DOHH2 (cell line): ENCODE data around the gene CNGB1.

ENCODE experiments used
- H3F3A ChIP-seq: fragments of 200-600 bp; sonication (generic), shearing (Covaris generic); 2 replicates; pipeline ENCODE4 v1.6.0; 2016; ENCODE audit warnings: antibody characterized with exemption, mild to moderate bottlenecking; ENCODE audit not compliant: control insufficient read depth, insufficient read depth
- H3K27ac ChIP-seq: fragments of 200-600 bp; sonication (generic); 2 replicates; pipeline ENCODE4 v1.5.1; 2014; ENCODE audit warnings: low read depth, mild to moderate bottlenecking, low read length, moderate library complexity
- H3K27me3 ChIP-seq: fragments of 200-600 bp; sonication (generic); 2 replicates; pipeline ENCODE4 v1.6.1; 2014; ENCODE audit warnings: mild to moderate bottlenecking, low read length, mixed read lengths; ENCODE audit not compliant: control insufficient read depth
- H3K36me3 ChIP-seq: fragments of 200-600 bp; sonication (generic); 2 replicates; pipeline ENCODE4 v1.6.1; 2014; ENCODE audit warnings: mild to moderate bottlenecking, low read length, moderate library complexity, mixed read lengths; ENCODE audit not compliant: control insufficient read depth
- H3K4me1 ChIP-seq: fragments of 200-600 bp; sonication (generic); 2 replicates; pipeline ENCODE4 v1.6.1; 2014; ENCODE audit warnings: mild to moderate bottlenecking, low read length, mixed read lengths; ENCODE audit not compliant: control insufficient read depth
- H3K4me2 ChIP-seq: fragments of 200-600 bp; sonication (generic); 2 replicates; pipeline ENCODE4 v1.6.0; 2014; ENCODE audit warnings: mild to moderate bottlenecking, low read length, moderate library complexity
- H3K4me3 ChIP-seq: fragments of 200-600 bp; sonication (generic); 2 replicates; pipeline ENCODE4 v1.5.1; 2014; ENCODE audit warnings: mild to moderate bottlenecking, low read length, mixed read lengths
- H3K79me2 ChIP-seq: fragments of 200-600 bp; sonication (generic); 2 replicates; pipeline ENCODE4 v1.6.1; 2014; ENCODE audit warnings: mild to moderate bottlenecking, low read length, mixed read lengths; ENCODE audit not compliant: control insufficient read depth
- H3K9me2 ChIP-seq: fragments of 200-600 bp; sonication (generic); replicated peaks from 2 replicates; pipeline ENCODE4 v1.6.1; 2014; ENCODE audit warnings: mild to moderate bottlenecking, low read length, mixed read lengths; ENCODE audit not compliant: control insufficient read depth
- H3K9me3 ChIP-seq: fragments of 200-600 bp; sonication (generic); 2 replicates; pipeline ENCODE4 v1.6.1; 2014; ENCODE audit warnings: antibody characterized with exemption, low read length, mixed read lengths; ENCODE audit not compliant: control insufficient read depth, insufficient read depth
- H4K20me1 ChIP-seq: fragments of 200-600 bp; sonication (generic); 2 replicates; pipeline ENCODE4 v1.6.0; 2014; ENCODE audit warnings: low read depth, mild to moderate bottlenecking, antibody characterized with exemption, low read length, moderate library complexity; ENCODE audit not compliant: control insufficient read depth, insufficient read depth
- CTCF ChIP-seq: fragments of 200-600 bp; sonication (generic); IDR thresholded peaks from one replicate; pipeline ENCODE4 v1.5.1; 2014; ENCODE audit warnings: antibody characterized with exemption, mild to moderate bottlenecking, low read depth, low read length; ENCODE audit not compliant: poor library complexity, severe bottlenecking
- EZH2phosphoT487 ChIP-seq: fragments of 200-600 bp; sonication (generic); IDR thresholded peaks from 2 replicates; pipeline ENCODE4 v1.6.1; 2017; ENCODE audit warnings: borderline replicate concordance, mild to moderate bottlenecking, antibody characterized with exemption, low read length, moderate library complexity, mixed read lengths

The CNGB1 gene

GRCh38 chr16:57923418-57923817, 47.5 kb downstream of the CNGB1 start:
- no peaks in the 10 kb centered on the region for H3K27me3 ChIP-seq
- no peak overlapping the region for H3K4me3 ChIP-seq
- no peaks in the 10 kb centered on the region for H3K4me1 ChIP-seq
- no peak overlapping the region for H3K27ac ChIP-seq
- no peak overlapping the region for H3K4me2 ChIP-seq
- no peaks in the 10 kb centered on the region for H3K9me2 ChIP-seq
- no peaks in the 10 kb centered on the region for H3F3A ChIP-seq
- no peaks in the 10 kb centered on the region for H3K9me3 ChIP-seq
- TF ChIP-seq CTCF (no peak), EZH2phosphoT487 (no peak)
- H3K36me3 ChIP-seq, result no peaks in the 10 kb centered on the region
- H4K20me1 ChIP-seq, result no peaks in the 10 kb centered on the region
- H3K79me2 ChIP-seq, result no peaks in the 10 kb centered on the region

GRCh38 chr16:57920880-57921229, 50.1 kb downstream of the CNGB1 start:
- no peaks in the 10 kb centered on the region for H3F3A ChIP-seq
- H3K9me2 ChIP-seq, result no peaks in the 10 kb centered on the region
- no peak overlapping the region for H3K4me3 ChIP-seq
- no peak for TF ChIP-seq EZH2phosphoT487
- no peak for TF ChIP-seq CTCF
- no peaks in the 10 kb centered on the region for H3K4me1 ChIP-seq
- no peaks in the 10 kb centered on the region for H4K20me1 ChIP-seq
- no peaks in the 10 kb centered on the region for H3K9me3 ChIP-seq
- H3K27ac ChIP-seq, result no peak overlapping the region
- no peak overlapping the region for H3K4me2 ChIP-seq
- H3K27me3 ChIP-seq, result no peaks in the 10 kb centered on the region; the same call in 1 of the 2 replicates
- H3K79me2 ChIP-seq, result no peaks in the 10 kb centered on the region
- no peaks in the 10 kb centered on the region for H3K36me3 ChIP-seq

GRCh38 chr16:57920215-57920879, 50.6 kb downstream of the CNGB1 start:
- Histone ChIP-seq H3K27ac (no peak overlapping the region), H3K27me3 (no peaks in the 10 kb centered on the region; the same call in 1 of the 2 replicates), H3K4me3 (no peak overlapping the region), H3K9me3 (no peaks in the 10 kb centered on the region), H3K4me2 (no peak overlapping the region), H3K36me3 (no peaks in the 10 kb centered on the region), H3K79me2 (no peaks in the 10 kb centered on the region), H3K9me2 (no peaks in the 10 kb centered on the region), H3K4me1 (no peaks in the 10 kb centered on the region), H4K20me1 (no peaks in the 10 kb centered on the region), H3F3A (no peaks in the 10 kb centered on the region)
- TF ChIP-seq EZH2phosphoT487, result no peak
- TF ChIP-seq CTCF, result no peak
